Transverse colon (tissue), 4 donors: Measurements from ENCODE around the gene GLUL.

ENCODE experiments used
- POLR2AphosphoS5 ChIP-seq, 3 donors: sonication (generic); formaldehyde crosslinking; IDR thresholded peaks; one replicate each; pipeline ENCODE4 v1.6.1; 2016; ENCODE audit warnings: antibody characterized with exemption in 3 of 3
- TF ChIP-seq, protein P1 (sequence below), 5 experiments: fragments of 200-600 bp in 3 of 5; fragments of 450-650 bp in 2 of 5; sonication (generic) in 3 of 5; IDR thresholded peaks; 1 replicate in 2 of 5; 2 replicates in 3 of 5; pipeline ENCODE4 v1.5.1; 2016 to 2017; ENCODE audit warnings: antibody characterized with exemption in 5 of 5, inconsistent platforms in 3 of 5, mild to moderate bottlenecking in 2 of 5, moderate library complexity in 1 of 5

DNA sequence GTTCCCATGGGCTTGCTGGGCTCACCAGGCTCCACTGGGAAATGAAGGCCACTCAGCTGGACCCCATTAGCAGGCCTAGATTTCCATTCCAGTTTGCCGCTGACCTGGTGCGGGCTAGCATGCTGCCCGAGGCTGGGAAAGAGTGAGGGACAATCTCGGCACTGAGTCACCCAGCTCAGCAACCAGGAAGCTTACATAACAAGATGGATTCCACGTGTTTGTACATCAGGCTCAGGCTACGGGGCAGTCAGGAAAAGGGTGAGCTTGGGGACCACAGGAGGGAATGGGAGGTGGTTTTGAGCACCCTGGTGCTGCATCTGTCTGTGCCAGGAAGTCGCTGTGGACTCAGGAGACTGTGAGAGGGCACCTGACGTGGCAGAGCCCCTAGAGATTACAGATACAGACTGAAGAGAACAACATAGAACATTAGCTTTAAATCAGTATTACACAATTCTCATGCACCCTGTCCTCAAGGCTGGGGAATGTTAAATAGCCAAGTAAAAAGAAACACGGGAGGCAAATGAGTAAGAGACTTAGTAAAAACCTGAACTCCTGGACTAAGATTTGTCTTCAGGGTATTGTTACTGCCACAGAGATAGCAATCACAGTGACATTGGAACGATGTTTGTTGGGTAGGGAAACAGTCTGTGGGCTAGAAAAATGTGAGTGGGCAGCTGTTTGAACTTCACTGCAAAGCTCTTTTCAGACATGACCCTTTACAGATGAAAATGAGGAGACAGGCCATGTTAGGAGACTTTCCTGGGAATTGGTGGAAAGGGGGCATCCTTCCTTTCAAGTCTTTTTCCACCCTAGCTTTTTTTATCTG lies 51.1 kb downstream of the GLUL start:
- TF ChIP-seq, protein P1, sequence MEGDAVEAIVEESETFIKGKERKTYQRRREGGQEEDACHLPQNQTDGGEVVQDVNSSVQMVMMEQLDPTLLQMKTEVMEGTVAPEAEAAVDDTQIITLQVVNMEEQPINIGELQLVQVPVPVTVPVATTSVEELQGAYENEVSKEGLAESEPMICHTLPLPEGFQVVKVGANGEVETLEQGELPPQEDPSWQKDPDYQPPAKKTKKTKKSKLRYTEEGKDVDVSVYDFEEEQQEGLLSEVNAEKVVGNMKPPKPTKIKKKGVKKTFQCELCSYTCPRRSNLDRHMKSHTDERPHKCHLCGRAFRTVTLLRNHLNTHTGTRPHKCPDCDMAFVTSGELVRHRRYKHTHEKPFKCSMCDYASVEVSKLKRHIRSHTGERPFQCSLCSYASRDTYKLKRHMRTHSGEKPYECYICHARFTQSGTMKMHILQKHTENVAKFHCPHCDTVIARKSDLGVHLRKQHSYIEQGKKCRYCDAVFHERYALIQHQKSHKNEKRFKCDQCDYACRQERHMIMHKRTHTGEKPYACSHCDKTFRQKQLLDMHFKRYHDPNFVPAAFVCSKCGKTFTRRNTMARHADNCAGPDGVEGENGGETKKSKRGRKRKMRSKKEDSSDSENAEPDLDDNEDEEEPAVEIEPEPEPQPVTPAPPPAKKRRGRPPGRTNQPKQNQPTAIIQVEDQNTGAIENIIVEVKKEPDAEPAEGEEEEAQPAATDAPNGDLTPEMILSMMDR (IDR thresholded peaks at IDR 0.05), result no peak
- TF ChIP-seq POLR2AphosphoS5 (IDR thresholded peaks at IDR 0.05), result no peak
